NCI-H1417 treated with DMSO at 0.1 percent for 48 hours (cell line): ENCODE measurements around the gene WFDC11.

Experiments
- DNase-seq: peaks from one replicate; lab custom pipeline; 2025; lab: John Stamatoyannopoulos, UW

The WFDC11 gene

DNA sequence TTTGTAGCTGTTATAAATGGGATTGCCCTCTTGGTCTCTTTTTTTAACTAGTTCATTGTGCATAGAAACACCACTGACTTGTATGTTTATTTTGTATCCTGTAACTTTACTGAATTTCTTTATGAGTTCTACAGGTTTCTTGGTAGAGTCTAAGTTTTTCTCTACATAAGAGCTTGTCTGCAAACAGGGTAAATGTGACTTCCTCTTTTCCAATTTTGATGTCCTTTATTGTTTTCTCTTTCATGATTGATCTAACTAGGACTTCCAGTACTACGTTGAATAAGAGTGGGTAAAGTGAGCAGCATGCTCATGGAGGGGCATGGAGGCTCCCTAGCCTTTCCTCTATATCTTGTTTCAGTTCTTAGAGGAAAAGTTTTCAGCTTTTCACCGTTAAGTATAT is 43.5 kb downstream of the WFDC11 start:
- no peak for DNase-seq

DNA sequence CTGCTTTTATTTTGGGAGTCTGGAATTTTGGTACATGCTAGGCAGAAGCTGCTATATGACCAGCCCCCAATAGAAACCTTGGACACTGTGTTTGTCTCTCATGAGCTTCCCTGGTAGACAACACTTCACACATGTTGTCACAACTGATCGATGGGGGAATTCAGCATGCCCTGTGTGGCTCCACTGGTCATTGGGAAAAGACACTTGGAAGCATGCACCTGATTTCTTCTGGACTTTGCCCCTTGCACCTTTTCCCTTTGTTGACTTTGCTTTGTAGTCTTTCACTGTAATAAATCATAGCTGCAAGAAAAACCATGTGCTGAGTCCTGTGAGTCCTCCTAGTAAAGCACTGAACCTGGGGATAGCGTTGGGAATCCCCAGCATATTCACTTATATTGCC is 48.4 kb downstream of the WFDC11 start:
- no peak for DNase-seq

DNA sequence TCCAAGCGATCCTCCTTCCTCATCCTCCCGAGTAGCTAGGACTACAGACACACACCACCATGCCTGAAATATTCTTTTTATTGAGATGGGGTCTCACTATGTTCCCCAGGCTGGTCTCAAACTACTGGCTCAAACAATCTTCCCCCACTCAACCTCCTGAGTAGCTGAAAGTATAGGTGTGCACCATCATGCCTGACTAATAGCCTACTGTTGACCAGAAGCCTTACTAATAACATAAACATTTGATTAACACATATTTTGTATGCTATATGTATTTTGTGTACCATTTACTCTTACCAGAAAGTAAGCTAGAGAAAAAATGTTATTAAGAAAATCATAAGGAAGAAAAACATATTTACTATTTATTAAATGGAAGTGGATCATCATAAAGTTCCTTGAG is 52.4 kb downstream of the WFDC11 start:
- no peak for DNase-seq

DNA sequence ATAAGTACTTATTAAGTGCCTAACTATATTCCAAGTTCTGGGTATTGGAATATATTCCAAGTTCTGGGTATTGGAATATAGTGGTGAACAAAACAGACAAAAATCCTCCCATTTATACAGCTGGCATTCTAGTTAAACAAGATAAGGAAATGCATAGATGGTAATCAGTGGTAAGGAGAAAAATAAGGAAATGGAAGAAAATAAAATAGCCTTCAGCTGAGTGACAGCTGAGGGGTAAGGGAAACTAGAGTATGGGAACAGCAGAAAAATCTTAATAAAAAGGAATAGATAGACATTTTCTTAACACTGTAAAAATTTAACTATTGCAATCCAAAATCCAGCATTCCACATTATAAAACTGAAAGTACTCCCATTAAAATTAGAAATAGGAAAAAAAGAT is 57.7 kb downstream of the WFDC11 start:
- DNase-seq, result no peak

DNA sequence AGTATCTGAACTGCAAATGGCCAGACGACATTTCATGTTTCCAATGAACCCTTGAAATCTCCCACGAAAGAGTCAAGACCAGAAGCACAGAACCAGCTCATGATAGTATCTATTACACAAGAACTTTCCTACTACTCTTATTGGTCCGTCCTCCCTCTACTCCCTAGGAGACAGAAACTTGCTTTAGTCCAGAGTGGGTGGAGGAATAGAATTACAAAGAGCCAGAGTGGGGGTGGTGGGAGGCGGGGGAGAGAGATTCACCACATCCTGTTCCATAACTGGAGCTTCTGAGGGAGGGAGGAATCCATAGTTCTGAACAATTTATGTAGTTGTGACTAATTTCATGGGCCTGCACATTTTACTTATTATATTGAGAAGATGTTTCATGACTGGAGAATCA is 59.0 kb downstream of the WFDC11 start:
- no peak for DNase-seq

DNA sequence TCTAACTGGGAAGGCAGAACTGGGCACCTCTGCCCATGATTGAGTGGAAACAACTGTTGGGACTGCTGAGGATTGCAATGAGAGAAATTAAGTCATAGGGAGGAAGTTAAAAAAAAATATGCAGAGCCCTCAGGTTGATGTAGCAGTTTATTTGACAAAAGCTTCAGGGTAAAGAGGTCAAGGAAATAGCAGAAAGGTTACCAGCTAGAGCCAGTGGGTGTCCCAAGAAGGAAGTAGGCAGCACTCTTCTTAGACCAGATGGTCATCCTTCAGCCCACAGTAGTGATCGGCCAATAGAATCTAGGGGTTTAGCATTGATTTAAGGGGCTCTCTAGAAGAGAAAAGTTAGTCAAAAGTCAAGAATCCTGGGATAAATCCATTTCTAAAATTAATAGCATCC is 62.2 kb downstream of the WFDC11 start:
- DNase-seq, result no peak
